OCI-LY7 (cell line): ENCODE results near the gene ST6GALNAC6.

Experiments used
- EZH2phosphoT487 ChIP-seq: fragments of 200-600 bp; sonication (generic); IDR thresholded peaks from 2 replicates; pipeline ENCODE4 v1.6.1; 2018; ENCODE audit warnings: low read depth, borderline replicate concordance, mild to moderate bottlenecking, mixed run types, antibody characterized with exemption, low read length, moderate library complexity, mixed read lengths
- TF ChIP-seq, protein P1 (sequence below): fragments of 200-600 bp; sonication (generic); conservative IDR thresholded peaks from 2 replicates; pipeline ENCODE4 v1.5.1; 2014; ENCODE audit warnings: mild to moderate bottlenecking, antibody characterized with exemption, low read length, moderate library complexity, mixed read lengths

DNA sequence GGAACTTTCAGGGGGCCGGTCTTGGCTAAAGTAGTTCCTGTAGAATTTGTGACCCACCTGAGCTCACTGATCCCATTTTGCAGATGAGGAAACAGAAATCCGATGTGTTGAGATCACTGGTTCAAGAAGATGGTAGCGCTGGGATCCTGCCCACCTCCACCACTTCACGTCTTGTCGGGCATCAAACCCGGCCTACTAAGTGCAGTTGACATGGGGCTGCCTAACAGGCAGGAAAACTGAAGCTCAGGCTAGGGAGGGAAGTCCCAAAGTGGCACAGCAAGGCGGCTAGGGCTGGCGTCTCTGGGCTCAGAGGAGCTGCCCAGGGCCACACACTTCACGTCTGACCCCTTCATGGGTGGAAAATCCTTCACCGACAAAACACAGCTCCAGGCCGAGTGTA lies 44.4 kb downstream of the ST6GALNAC6 start:
- TF ChIP-seq, protein P1, sequence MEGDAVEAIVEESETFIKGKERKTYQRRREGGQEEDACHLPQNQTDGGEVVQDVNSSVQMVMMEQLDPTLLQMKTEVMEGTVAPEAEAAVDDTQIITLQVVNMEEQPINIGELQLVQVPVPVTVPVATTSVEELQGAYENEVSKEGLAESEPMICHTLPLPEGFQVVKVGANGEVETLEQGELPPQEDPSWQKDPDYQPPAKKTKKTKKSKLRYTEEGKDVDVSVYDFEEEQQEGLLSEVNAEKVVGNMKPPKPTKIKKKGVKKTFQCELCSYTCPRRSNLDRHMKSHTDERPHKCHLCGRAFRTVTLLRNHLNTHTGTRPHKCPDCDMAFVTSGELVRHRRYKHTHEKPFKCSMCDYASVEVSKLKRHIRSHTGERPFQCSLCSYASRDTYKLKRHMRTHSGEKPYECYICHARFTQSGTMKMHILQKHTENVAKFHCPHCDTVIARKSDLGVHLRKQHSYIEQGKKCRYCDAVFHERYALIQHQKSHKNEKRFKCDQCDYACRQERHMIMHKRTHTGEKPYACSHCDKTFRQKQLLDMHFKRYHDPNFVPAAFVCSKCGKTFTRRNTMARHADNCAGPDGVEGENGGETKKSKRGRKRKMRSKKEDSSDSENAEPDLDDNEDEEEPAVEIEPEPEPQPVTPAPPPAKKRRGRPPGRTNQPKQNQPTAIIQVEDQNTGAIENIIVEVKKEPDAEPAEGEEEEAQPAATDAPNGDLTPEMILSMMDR, result no peak
- no peak for TF ChIP-seq EZH2phosphoT487
